Ammon's horn (tissue), 1 donor: Measurements from ENCODE around the gene COL9A2.

ENCODE experiments used
- DNase-seq: peaks from one replicate; pipeline ENCODE4 v3.0.0-alpha.2; 2016; ENCODE audit warnings: low spot score

COL9A2 gene

GRCh38 chr1:40318476-40318875 lies 1.4 kb upstream of the COL9A2 start:
- no peak for DNase-seq

- DNase-seq, result no peak
These were observed 448 bp upstream of the COL9A2 start for GRCh38 chr1:40317394-40318074.

- DNase-seq, result peak; percentile 52
These were observed 1.1 kb downstream of the COL9A2 start for GRCh38 chr1:40315795-40316594.

GRCh38 chr1:40315239-40315794 lies 1.8 kb downstream of the COL9A2 start:
- DNase-seq, result peak; percentile 94

- DNase-seq, result peak; percentile 45
These were observed 2.3 kb downstream of the COL9A2 start for GRCh38 chr1:40314721-40315238.

GRCh38 chr1:40313958-40314720 lies 2.9 kb downstream of the COL9A2 start:
- DNase-seq, result no peak

GRCh38 chr1:40313329-40313957 lies 3.6 kb downstream of the COL9A2 start:
- DNase-seq, result no peak

- peak; percentile 43 for DNase-seq
These were observed 4.6 kb downstream of the COL9A2 start for GRCh38 chr1:40312238-40313205.

- DNase-seq, result no peak
These were observed 5.4 kb downstream of the COL9A2 start for GRCh38 chr1:40311692-40312091.

GRCh38 chr1:40310983-40311642 lies 6.0 kb downstream of the COL9A2 start:
- no peak for DNase-seq

- DNase-seq, result no peak
These were observed 7.0 kb downstream of the COL9A2 start for GRCh38 chr1:40310129-40310461.

- DNase-seq, result peak; percentile 67
These were observed 7.5 kb downstream of the COL9A2 start for GRCh38 chr1:40309374-40310128.

GRCh38 chr1:40308036-40308727 lies 8.9 kb downstream of the COL9A2 start:
- DNase-seq, result peak; percentile 83

GRCh38 chr1:40307186-40307585 lies 9.9 kb downstream of the COL9A2 start:
- DNase-seq, result no peak

- DNase-seq, result no peak
These were observed 10.8 kb downstream of the COL9A2 start for GRCh38 chr1:40306296-40306695.

- DNase-seq, result no peak
These were observed 11.2 kb downstream of the COL9A2 start for GRCh38 chr1:40305871-40306270.

GRCh38 chr1:40305451-40305850 lies 11.6 kb downstream of the COL9A2 start:
- DNase-seq, result no peak

- no peak for DNase-seq
These were observed 13.3 kb downstream of the COL9A2 start for GRCh38 chr1:40303790-40304189.
